Subcutaneous preadipocyte (primary cell): ENCODE results near the gene MFAP1. TPM values are rescaled to one million over a fixed set of nuclear protein-coding genes. Genes with fewer than 3 reads are reported as not detected.

Experiments used
- small RNA-seq: library from RNA; depleted of rRNA; stranded (forward); fragments of <200 nt; gene quantifications from one replicate; pipeline ENCODE3, GENCODE V24; 2012
- total RNA-seq: library from RNA; depleted of rRNA; stranded (reverse); fragments of >200 nt; gene quantifications from 2 replicates; pipeline ENCODE4 v1.2.3, GENCODE V29; 2012

MFAP1 gene, protein sequence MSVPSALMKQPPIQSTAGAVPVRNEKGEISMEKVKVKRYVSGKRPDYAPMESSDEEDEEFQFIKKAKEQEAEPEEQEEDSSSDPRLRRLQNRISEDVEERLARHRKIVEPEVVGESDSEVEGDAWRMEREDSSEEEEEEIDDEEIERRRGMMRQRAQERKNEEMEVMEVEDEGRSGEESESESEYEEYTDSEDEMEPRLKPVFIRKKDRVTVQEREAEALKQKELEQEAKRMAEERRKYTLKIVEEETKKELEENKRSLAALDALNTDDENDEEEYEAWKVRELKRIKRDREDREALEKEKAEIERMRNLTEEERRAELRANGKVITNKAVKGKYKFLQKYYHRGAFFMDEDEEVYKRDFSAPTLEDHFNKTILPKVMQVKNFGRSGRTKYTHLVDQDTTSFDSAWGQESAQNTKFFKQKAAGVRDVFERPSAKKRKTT
- 17.6 and 18.8 TPM in 2 replicates for total RNA-seq

DNA sequence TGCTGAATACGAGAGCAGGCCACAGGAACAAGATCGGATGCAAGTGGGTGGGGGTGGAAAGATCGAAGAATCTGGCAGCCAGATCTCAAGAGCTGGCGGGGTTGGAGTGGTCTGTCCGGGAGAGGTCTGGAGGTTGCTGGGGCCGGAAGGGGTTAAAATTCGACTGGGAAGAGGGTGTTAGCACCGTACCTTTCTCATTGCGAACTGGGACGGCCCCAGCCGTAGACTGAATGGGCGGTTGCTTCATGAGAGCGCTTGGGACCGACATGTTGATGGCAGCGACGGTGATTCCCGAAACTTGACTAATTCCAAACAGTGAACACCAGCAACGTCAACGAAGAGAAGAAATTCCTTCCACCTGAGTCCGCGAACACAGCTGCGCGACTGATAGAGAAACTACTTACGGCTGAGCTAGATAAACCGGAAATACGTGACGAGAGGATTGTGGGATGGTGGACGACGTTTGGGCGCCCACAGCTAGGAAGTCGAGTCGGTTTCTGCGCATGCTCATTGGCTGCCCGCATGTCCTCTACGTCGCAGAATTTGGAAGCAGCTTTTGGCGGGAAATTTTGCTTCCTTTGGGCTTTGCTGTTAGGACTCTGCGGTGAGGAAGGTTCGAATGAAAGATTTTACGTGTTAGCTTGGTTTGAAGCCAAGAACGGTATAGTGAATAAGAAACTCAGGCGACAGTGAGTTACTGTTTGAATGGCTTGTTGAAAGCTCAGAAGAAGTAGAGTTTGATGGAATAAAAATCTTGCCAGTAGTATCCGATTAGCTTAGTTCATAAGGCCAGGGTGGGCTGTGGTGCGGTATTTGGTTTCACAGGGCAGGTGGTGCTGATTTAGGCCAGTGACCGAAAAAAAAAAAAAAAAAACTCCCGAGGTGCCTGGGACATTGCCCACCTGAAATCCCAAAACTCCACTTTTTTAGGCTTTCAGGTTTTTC lies at the start of gene MFAP1:
Gene MFAP1 (minus strand): TSS at position 389 of the 945 bp plus-strand sequence. CDS start 121 bp downstream, at position 268.

DNA sequence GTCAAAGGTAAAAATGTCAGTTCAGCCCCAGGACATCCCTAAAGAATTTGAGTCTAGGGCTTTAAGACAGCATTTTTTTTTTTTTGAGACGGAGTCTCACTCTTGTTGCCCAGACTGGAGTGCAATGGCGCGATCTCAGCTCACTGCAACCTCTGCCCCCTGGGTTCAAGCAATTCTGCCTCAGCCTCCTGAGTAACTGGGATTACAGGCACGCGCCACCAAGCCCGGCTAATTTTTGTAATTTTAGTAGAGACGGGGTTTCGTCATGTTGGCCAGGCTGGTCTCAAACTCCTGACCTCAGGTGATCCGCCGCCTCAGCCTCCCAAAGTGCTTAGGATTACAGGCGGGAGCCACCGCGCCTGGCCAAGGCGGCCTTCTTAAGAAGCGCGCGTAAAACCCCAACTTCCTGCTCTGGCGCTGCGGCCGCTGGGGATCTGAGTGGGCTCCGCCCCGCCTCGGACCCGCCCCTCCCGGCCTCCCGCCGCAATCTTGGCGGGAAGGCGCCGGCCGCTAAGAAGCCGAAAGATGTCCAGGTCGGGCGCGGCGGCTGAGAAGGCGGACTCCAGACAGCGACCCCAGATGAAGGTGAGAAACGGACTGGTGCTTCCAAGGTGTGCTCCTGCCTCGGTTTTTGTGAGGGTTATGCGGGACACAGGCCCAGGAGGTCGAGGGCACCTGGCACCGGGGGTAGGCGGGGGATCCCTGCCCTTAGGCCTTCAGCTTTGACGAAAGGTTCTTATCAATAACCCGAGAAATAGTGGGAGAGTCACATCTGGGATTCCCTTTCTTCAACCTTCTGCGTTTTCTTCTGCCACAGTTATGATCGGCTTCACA lies 2.2 kb upstream of the MFAP1 start, which contains the start of gene WDR76:
Gene WDR76 (plus strand): TSS at position 495 of the 834 bp plus-strand sequence. CDS start 31 bp downstream, at position 526.

DNA sequence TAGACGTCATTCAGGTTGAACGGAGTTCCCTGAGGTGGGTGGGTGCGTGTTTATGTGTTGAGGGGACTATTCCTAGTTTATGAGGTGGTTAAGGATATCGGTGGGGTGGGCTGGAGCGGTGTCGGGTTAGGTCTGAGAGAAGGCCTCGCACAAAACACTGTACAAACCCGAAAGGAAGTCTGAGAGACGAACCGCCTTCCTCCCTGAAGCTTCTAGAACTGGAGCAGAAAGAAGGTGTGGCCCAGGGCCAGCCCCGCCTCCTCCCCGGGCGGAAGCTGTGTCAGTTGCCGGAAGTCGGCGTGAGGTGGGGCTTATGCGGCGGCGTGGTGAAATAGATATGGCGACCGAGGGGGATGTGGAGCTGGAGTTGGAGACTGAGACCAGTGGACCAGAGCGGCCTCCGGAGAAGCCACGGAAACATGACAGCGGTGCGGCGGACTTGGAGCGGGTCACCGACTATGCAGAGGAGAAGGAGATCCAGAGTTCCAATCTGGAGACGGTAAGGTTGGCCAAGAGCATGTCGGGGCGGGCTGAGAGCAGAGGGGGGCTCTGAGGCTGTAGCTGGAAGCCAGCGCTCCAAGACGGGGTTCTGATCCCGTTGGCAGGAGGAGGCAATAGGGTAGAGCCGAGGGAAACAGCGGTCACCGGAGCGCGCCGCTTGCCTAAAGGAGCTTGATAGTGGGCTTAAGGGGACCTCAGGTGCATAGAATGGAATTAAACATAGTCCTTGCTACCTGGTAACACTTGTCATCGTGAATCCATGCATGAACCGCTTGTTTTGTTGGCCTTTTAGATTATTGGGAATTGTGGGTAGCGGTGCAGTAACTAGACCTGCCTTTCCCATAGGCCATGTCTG lies 24.0 kb downstream of the MFAP1 start, which contains the start of gene HYPK:
Gene HYPK (plus strand): TSS at position 314 of the 856 bp plus-strand sequence. CDS start 24 bp downstream, at position 338.

DNA sequence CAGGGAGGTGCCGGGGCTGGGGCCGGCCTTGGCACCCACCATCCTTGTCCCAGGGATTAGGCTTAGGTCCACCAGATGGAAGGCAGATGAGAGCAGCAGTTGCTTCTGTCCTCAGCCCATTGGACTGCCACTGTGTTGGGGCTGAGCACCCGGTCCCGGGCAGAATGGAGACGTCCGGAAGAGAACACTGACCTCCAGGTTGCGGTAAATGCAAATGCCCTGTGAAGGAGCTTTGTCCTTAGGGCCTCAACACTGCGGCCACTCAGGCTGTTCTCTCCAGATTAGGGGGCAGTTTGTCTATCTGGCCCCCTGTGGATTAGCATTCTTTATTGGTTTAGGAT lies 24.6 kb downstream of the MFAP1 start, which contains the start of gene SERINC4:
Gene SERINC4 (minus strand): TSS at position 276 of the 341 bp plus-strand sequence. CDS start 234 bp downstream, at position 42.

DNA sequence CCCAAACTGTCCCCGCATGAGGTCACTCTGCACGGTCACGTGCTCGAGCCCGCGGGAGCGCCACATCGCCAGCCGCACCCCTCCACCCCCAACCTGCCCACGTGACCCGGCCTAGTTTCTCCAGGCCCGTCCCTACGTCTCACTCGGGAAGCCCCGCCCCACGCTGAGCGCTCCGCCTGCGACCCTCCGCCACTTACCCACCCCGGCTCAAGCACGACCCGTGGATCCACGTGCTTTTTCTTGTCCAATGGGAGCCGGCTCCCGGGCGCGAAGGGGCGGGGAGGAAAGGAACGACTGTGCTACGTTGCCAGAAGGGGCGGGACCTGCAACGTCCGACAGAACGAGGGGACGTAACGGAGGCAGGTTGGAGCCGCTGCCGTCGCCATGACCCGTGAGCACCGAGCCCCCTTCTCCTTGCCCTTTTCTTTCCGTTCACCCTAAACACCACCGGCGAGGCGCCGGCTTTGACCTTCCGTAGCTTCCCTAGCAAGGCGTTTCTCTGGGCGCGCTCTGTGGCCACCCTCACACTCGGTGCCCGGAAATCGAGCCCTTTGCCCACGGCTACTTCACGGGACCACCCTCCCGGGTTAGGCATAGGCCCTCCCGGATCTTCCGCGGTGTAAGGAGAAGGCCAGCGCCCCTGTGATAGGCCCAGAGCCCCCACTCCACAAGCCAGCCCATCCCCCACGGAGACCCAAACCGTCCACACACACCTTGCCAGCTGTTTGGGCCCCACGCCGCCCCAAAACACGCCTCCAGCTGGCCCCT lies 32.3 kb downstream of the MFAP1 start, which contains the start of gene SERF2:
Gene SERF2 (plus strand): TSS at position 328 of the 768 bp plus-strand sequence. CDS start 57 bp downstream, at position 385.

DNA sequence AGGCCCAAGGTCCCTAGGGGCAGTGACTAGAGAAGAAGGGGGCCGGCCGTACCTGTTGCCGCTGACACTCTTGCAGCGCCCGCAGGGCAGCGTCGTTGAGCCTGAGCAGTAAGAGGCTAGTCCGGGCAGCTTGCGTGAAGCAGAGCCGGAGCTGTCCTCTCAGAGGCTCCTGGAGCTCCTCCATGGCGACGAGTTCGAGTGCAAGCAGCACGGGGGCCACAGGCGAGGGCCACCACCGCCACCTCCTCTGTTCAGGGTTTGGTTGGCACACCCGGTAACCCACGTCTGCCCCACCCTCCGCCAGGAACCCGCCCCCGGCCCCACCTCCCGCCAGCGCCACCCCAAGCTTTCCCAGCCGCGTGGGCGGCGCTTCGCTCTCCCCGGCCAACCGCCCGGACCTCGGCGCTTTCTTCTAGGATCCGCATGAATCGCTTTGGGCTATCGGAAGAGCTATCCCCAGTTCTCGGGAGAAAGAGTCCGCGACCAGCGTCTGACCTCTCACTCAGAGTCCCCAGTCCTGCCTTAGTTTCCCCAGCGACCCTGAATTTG lies 47.7 kb downstream of the MFAP1 start, which contains the start of gene ELL3:
Gene ELL3 (minus strand): TSS at position 249 of the 549 bp plus-strand sequence. CDS start 65 bp downstream, at position 184.

Small RNA genes lying within 50 kb of the gene (small RNA-seq; reads per million reads assigned to genes)
- gene MIR1282 = not detected
- not detected for gene RF00019

Other genes with a start within 250 kb of the MFAP1 start
- 12.5 and 24.8 TPM in 2 replicates for gene PPIP5K1, start 234.5 kb downstream of the MFAP1 start, total RNA-seq
- gene CKMT1B, start 230.7 kb downstream of the MFAP1 start, total RNA-seq = not detected in 2 replicates
- gene STRC, start 205.9 kb downstream of the MFAP1 start, total RNA-seq = 0.73 TPM in 1 of 2 replicates, not detected in the other
- 0.39 and 1.5 TPM in 2 replicates for gene CATSPER2, start 175.8 kb downstream of the MFAP1 start, total RNA-seq
- gene CKMT1A, start 130.8 kb downstream of the MFAP1 start, total RNA-seq = not detected in 2 replicates
- gene PDIA3, start 78.3 kb downstream of the MFAP1 start, total RNA-seq = 125 and 138 TPM in 2 replicates
- 0.37 and 0.78 TPM in 2 replicates for gene ELL3, start 47.7 kb downstream of the MFAP1 start, total RNA-seq
- 199 and 334 TPM in 2 replicates for gene SERF2, start 32.4 kb downstream of the MFAP1 start, total RNA-seq
- 0.20 TPM in 1 of 2 replicates, not detected in the other for gene SERINC4, start 24.5 kb downstream of the MFAP1 start, total RNA-seq
- 7.2 and 8.1 TPM in 2 replicates for gene HYPK, start 24.1 kb downstream of the MFAP1 start, total RNA-seq
- gene WDR76, start 2.3 kb upstream of the MFAP1 start, total RNA-seq = 15.4 and 31.7 TPM in 2 replicates